Measurements from ENCODE around the gene STAM2. TPM values are rescaled to one million over a fixed set of nuclear protein-coding genes. Genes with fewer than 3 reads are reported as not detected.
"Not testable (repeated sequence)": the region's sequence is repeated elsewhere in the genome, so short reads cannot be mapped to it uniquely, and the experiment has no call there.

Gene STAM2
- polyA plus RNA-seq, 2 of the 4 experiments (the other 2 are of a cell fraction) = 13.8 to 34.5 TPM

- FAIRE-seq (no peak), ATAC-seq (no peak), DNase-seq (ENCODE audit: low read depth in 1 of 2, low spot score in 1 of 2) (no peak)
- no peak for TF ChIP-seq REST (IDR thresholded peaks at IDR 0.05)
- TF ChIP-seq MAZ (IDR thresholded peaks at IDR 0.05; ENCODE audit: borderline replicate concordance, low read depth, low read length) = no peak
- no peak for TF ChIP-seq E2F6 (IDR thresholded peaks at IDR 0.05; ENCODE audit: borderline replicate concordance, low read depth)
- no peak for TF ChIP-seq POLR2A (IDR thresholded peaks at IDR 0.05; ENCODE audit: low read length)
- TF ChIP-seq HOXA7 (CRISPR knock-in tag; IDR thresholded peaks at IDR 0.05) = no peak
- no peak for TF ChIP-seq KDM1A (IDR thresholded peaks at IDR 0.05; ENCODE audit: low read depth)
- TF ChIP-seq, protein P1, sequence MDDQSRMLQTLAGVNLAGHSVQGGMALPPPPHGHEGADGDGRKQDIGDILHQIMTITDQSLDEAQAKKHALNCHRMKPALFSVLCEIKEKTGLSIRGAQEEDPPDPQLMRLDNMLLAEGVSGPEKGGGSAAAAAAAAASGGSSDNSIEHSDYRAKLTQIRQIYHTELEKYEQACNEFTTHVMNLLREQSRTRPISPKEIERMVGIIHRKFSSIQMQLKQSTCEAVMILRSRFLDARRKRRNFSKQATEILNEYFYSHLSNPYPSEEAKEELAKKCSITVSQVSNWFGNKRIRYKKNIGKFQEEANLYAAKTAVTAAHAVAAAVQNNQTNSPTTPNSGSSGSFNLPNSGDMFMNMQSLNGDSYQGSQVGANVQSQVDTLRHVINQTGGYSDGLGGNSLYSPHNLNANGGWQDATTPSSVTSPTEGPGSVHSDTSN (IDR thresholded peaks at IDR 0.05) = no peak
- TF ChIP-seq FOXS1 (CRISPR knock-in tag; IDR thresholded peaks at IDR 0.05) = no peak
- no peak for TF ChIP-seq NPAS2 (CRISPR knock-in tag; IDR thresholded peaks at IDR 0.05; ENCODE audit: borderline replicate concordance)
- no peak for TF ChIP-seq MAFK (IDR thresholded peaks at IDR 0.05; ENCODE audit: partially characterized antibody)
- no peak for TF ChIP-seq ZNF302 (CRISPR knock-in tag; IDR thresholded peaks at IDR 0.05)
- no peak for TF ChIP-seq HOXB13 (CRISPR knock-in tag; IDR thresholded peaks at IDR 0.05; ENCODE audit: low read depth)
- CTCF ChIA-PET = interaction anchor here (1.5 to 2.7 kb wide), 2 partner anchors 436 kb away, joined by 7 to 21 read pairs; no protein-coding TSS in a partner anchor
- H3K9me3 ChIP-seq = no peaks in the 10 kb centered on the region
- peaks cover 16% of the 10 kb centered on the region for H3K4me1 ChIP-seq
- H3K4me2 ChIP-seq = no peak overlapping the region
- peak overlapping the region in 1 of 2 experiments; percentile 10; a peak in 1 of 6 replicates for H3K27ac ChIP-seq
- WGBS (ENCODE audit: missing lambda C conversion rate) = 93% methylated on average over 2 of the region's 2 CpGs
- no peak overlapping the region for H3K4me3 ChIP-seq
- POLR2A ChIA-PET = no interaction called here
These were observed 22.9 kb upstream of the STAM2 start for GRCh38 chr2:152198499-152198898.

GRCh38 chr2:152197508-152198284, 22.1 kb upstream of the STAM2 start:
- H3K4me2 ChIP-seq; H3K27ac ChIP-seq; POLR2A ChIA-PET; DNase-seq (ENCODE audit: low read depth in 1 of 2, low spot score in 1 of 2); FAIRE-seq; H3K9me3 ChIP-seq; H3K4me3 ChIP-seq; ATAC-seq: not testable (repeated sequence)
- CTCF ChIA-PET = interaction anchor here (0.9 to 1.5 kb wide), 2 partner anchors 224 to 437 kb away, joined by 3 to 7 read pairs; no protein-coding TSS in a partner anchor
- 0% methylated on average over 1 of the region's 1 CpG for WGBS (ENCODE audit: missing lambda C conversion rate)
- peaks cover 16% of the 10 kb centered on the region for H3K4me1 ChIP-seq

GRCh38 chr2:152189622-152190495, 14.3 kb upstream of the STAM2 start:
- DNase-seq (ENCODE audit: low read depth in 1 of 2, low spot score in 1 of 2) (peak; percentile 52 to 70), ATAC-seq (peak; percentile 81 to 95; a peak in 5 of 6 replicates), FAIRE-seq (no peak)
- Histone ChIP-seq H3K4me2 (no peak overlapping the region), H3K27ac (peak overlapping the region in 1 of 2 experiments; percentile 44; a peak in 3 of 6 replicates), H3K4me1 (peaks cover 3% of the 10 kb centered on the region; the same call in 1 of the 3 replicates), H3K4me3 (no peak overlapping the region), H3K9me3 (no peaks in the 10 kb centered on the region)
- ChIA-PET CTCF (interaction anchor here (0.6 to 2.6 kb wide), 37 partner anchors 10 to 1954 kb away, joined by 3 to 25 read pairs (median 3); no protein-coding TSS in a partner anchor), POLR2A (no interaction called here)
- 38% methylated on average over 8 of the region's 8 CpGs for WGBS (ENCODE audit: missing lambda C conversion rate)
- TF ChIP-seq MYC (IDR thresholded peaks at IDR 0.05; ENCODE audit: borderline replicate concordance, low read length) = no peak
- TF ChIP-seq, protein P2, sequence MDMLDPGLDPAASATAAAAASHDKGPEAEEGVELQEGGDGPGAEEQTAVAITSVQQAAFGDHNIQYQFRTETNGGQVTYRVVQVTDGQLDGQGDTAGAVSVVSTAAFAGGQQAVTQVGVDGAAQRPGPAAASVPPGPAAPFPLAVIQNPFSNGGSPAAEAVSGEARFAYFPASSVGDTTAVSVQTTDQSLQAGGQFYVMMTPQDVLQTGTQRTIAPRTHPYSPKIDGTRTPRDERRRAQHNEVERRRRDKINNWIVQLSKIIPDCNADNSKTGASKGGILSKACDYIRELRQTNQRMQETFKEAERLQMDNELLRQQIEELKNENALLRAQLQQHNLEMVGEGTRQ (IDR thresholded peaks at IDR 0.05) = no peak
- no peak for TF ChIP-seq JUN (IDR thresholded peaks at IDR 0.05)
- peak; percentile 98 for TF ChIP-seq RAD21 (conservative IDR thresholded peaks at IDR 0.05 in 1 of 2, IDR thresholded peaks at IDR 0.05 in 1 of 2)
- TF ChIP-seq RFX5 (IDR thresholded peaks at IDR 0.05) = no peak
- TF ChIP-seq EHF (CRISPR knock-in tag; IDR thresholded peaks at IDR 0.05) = no peak
- TF ChIP-seq CBX8 (IDR thresholded peaks at IDR 0.05) = no peak
- no peak for TF ChIP-seq CHD2 (IDR thresholded peaks at IDR 0.05; ENCODE audit: low read length, partially characterized antibody)
- TF ChIP-seq FOSB (CRISPR knock-in tag; IDR thresholded peaks at IDR 0.05) = no peak
- TF ChIP-seq ZC3H11A (IDR thresholded peaks at IDR 0.05) = no peak
- TF ChIP-seq CTCF (IDR thresholded peaks at IDR 0.05) = peak; percentile 93
